CD1c-positive myeloid dendritic cell (primary cell): ENCODE measurements around the gene GLP1R.

ENCODE experiments used
- DNase-seq: peaks from one replicate; pipeline ENCODE4 v3.0.0-alpha.2; 2016; ENCODE audit errors: extremely low spot score

The GLP1R gene

GRCh38 chr6:39086294-39086693 lies 37.7 kb downstream of the GLP1R start:
- no peak for DNase-seq

- no peak for DNase-seq
Observed at GRCh38 chr6:39086711-39087110, 38.1 kb downstream of the GLP1R start.

GRCh38 chr6:39087197-39087596 lies 38.6 kb downstream of the GLP1R start:
- DNase-seq = no peak

GRCh38 chr6:39088331-39088730 lies 39.8 kb downstream of the GLP1R start:
- peak; percentile 20 for DNase-seq

- DNase-seq = no peak
Observed at GRCh38 chr6:39090036-39090435, 41.5 kb downstream of the GLP1R start.

- DNase-seq = no peak
Observed at GRCh38 chr6:39091220-39091619, 42.6 kb downstream of the GLP1R start.

GRCh38 chr6:39092124-39092523 lies 43.5 kb downstream of the GLP1R start:
- no peak for DNase-seq

- no peak for DNase-seq
Observed at GRCh38 chr6:39093149-39093708, 44.6 kb downstream of the GLP1R start.

GRCh38 chr6:39095578-39095977 lies 47.0 kb downstream of the GLP1R start:
- no peak for DNase-seq

- DNase-seq = no peak
Observed at GRCh38 chr6:39100358-39100757, 51.8 kb downstream of the GLP1R start.

GRCh38 chr6:39102071-39102820 lies 53.7 kb downstream of the GLP1R start:
- DNase-seq = peak; percentile 30

- no peak for DNase-seq
Observed at GRCh38 chr6:39102821-39103136, 54.2 kb downstream of the GLP1R start.

GRCh38 chr6:39104528-39104927 lies 55.9 kb downstream of the GLP1R start:
- no peak for DNase-seq

- DNase-seq = no peak
Observed at GRCh38 chr6:39107034-39107433, 58.5 kb downstream of the GLP1R start.

- DNase-seq = no peak
Observed at GRCh38 chr6:39107641-39108040, 59.1 kb downstream of the GLP1R start.

GRCh38 chr6:39108041-39108839 lies 59.7 kb downstream of the GLP1R start:
- DNase-seq = no peak

GRCh38 chr6:39111280-39111679 lies 62.7 kb downstream of the GLP1R start:
- no peak for DNase-seq

- no peak for DNase-seq
Observed at GRCh38 chr6:39113788-39114187, 65.2 kb downstream of the GLP1R start.

GRCh38 chr6:39114388-39114703 lies 65.8 kb downstream of the GLP1R start:
- DNase-seq = no peak

GRCh38 chr6:39114704-39115599 lies 66.4 kb downstream of the GLP1R start, which contains the start of gene SAYSD1:
Gene SAYSD1, minus strand, starts transcription at chr6:39115186. Its CDS starts 97 bp downstream, at chr6:39115089.
- peak; percentile 98 for DNase-seq

GRCh38 chr6:39118921-39119320 lies 70.3 kb downstream of the GLP1R start:
- no peak for DNase-seq

- DNase-seq = no peak
Observed at GRCh38 chr6:39124114-39124513, 75.5 kb downstream of the GLP1R start.
